Uterus (tissue), 4 donors: ENCODE results near the gene DNAJC22. TPM values are rescaled to one million over a fixed set of nuclear protein-coding genes. Genes with fewer than 3 reads are reported as not detected.

ENCODE experiments used
- DNase-seq, 2 donors: peaks; one replicate each; pipeline ENCODE4 v3.0.0-alpha.2; 2019 to 2020
- H3K27ac ChIP-seq, 2 donors: fragments of 200-600 bp; sonication (generic); 1 replicate in 1 of 2; 2 replicates in 1 of 2; pipeline ENCODE4 v1.5.1; 2016 to 2018
- H3K27me3 ChIP-seq, 2 donors: fragments of 200-600 bp; sonication (generic); one replicate each; pipeline ENCODE4 v1.5.1; 2018 to 2019; ENCODE audit warnings: control low read depth in 1 of 2
- H3K36me3 ChIP-seq, 2 donors: fragments of 200-600 bp; sonication (generic); one replicate each; pipeline ENCODE4 v1.5.1; 2019; ENCODE audit warnings: control low read depth in 1 of 2
- H3K4me1 ChIP-seq, 2 donors: fragments of 200-600 bp; sonication (generic); one replicate each; pipeline ENCODE4 v1.5.1; 2018 to 2019; ENCODE audit warnings: control low read depth in 1 of 2
- H3K4me3 ChIP-seq, 2 donors: fragments of 200-600 bp; sonication (generic); 1 replicate in 1 of 2; 2 replicates in 1 of 2; pipeline ENCODE4 v1.5.1; 2018 to 2019; ENCODE audit warnings: mild to moderate bottlenecking in 1 of 2
- H3K9me3 ChIP-seq, 2 donors: fragments of 200-600 bp; sonication (generic); one replicate each; pipeline ENCODE4 v1.5.1; 2019; ENCODE audit warnings: control low read depth in 1 of 2
- POLR2A ChIP-seq, 2 donors: fragments of 450-650 bp; IDR thresholded peaks; one replicate each; pipeline ENCODE4 v1.6.1; 2016; ENCODE audit warnings: antibody characterized with exemption in 2 of 2, mild to moderate bottlenecking in 1 of 2, moderate library complexity in 1 of 2
- intact Hi-C: fragments of 100-400 bp; cut with DNase I; formaldehyde crosslinking; loops from one replicate; pipeline ENCODE4 v1.15.1; 2023; ENCODE audit warnings: low total_unique reads
- total RNA-seq, 4 donors: library from RNA; depleted of rRNA in 3 of 4; stranded (reverse); fragments of >200 nt in 3 of 4; gene quantifications; one replicate each; pipeline versions ENCODE4 v1.1.0 to v1.2.4, GENCODE V29; 2014 to 2023
- TF ChIP-seq, protein P1 (sequence below), 4 experiments: fragments of 200-600 bp in 2 of 4; fragments of 450-650 bp in 2 of 4; sonication (generic) in 2 of 4; IDR thresholded peaks; one replicate each; pipeline ENCODE4 v1.5.1; 2016 to 2019; ENCODE audit warnings: antibody characterized with exemption in 4 of 4, mild to moderate bottlenecking in 2 of 4, moderate library complexity in 1 of 4
- donor health status: DM: yes; HTN: yes; CAD: no.

The DNAJC22 gene
- total RNA-seq, 4 donors from 2014 or later: 4.5 TPM; not detected in 3

DNA sequence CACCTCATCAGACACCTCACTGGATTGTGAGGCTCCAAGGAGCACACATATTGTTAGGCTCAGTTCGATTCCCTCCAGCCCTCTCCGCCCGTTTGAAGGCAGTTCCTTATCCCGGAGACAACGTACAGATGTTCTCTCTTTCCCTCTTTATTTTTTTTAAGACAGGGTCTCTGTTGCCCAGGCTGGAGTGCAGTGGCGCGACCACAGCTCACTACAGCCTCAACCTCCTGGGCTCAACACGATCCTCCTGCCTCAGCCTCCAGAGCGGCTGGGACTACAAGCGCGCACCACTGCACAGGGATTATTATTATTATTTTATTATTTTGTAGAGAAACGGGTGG is 24.4 kb upstream of the DNAJC22 start:
- TF ChIP-seq POLR2A (IDR thresholded peaks at IDR 0.05): no peak
- TF ChIP-seq, protein P1, sequence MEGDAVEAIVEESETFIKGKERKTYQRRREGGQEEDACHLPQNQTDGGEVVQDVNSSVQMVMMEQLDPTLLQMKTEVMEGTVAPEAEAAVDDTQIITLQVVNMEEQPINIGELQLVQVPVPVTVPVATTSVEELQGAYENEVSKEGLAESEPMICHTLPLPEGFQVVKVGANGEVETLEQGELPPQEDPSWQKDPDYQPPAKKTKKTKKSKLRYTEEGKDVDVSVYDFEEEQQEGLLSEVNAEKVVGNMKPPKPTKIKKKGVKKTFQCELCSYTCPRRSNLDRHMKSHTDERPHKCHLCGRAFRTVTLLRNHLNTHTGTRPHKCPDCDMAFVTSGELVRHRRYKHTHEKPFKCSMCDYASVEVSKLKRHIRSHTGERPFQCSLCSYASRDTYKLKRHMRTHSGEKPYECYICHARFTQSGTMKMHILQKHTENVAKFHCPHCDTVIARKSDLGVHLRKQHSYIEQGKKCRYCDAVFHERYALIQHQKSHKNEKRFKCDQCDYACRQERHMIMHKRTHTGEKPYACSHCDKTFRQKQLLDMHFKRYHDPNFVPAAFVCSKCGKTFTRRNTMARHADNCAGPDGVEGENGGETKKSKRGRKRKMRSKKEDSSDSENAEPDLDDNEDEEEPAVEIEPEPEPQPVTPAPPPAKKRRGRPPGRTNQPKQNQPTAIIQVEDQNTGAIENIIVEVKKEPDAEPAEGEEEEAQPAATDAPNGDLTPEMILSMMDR (IDR thresholded peaks at IDR 0.05): no peak
- Histone ChIP-seq H3K27ac (peak overlapping the region; percentile 42 to 60), H3K36me3 (no peaks in the 10 kb centered on the region), H3K9me3 (no peaks in the 10 kb centered on the region), H3K4me1 (peaks cover 0 to 4% of the 10 kb centered on the region in 2 donors), H3K27me3 (no peaks in the 10 kb centered on the region), H3K4me3 (peak overlapping the region; percentile 46 to 65)
- no peak for DNase-seq
- intact Hi-C loops: no loop called here

GRCh38 chr12:49322708-49323523 is 23.8 kb upstream of the DNAJC22 start, which contains the start of gene TROAP:
Gene TROAP (plus strand): TSS chr12:49323255. CDS start chr12:49323609, 354 bp downstream.
- TF ChIP-seq, protein P1 (IDR thresholded peaks at IDR 0.05): no peak
- peak; percentile 17 to 58 for TF ChIP-seq POLR2A (IDR thresholded peaks at IDR 0.05)
- Histone ChIP-seq H3K27me3 (no peaks in the 10 kb centered on the region), H3K9me3 (no peaks in the 10 kb centered on the region), H3K27ac (peak within 1 kb of the TSS; percentile 42 to 60), H3K4me3 (peak within 1 kb of the TSS; percentile 46 to 65), H3K36me3 (no peaks in the 10 kb centered on the region), H3K4me1 (peaks cover 0 to 4% of the 10 kb centered on the region in 2 donors)
- peak; percentile 96 to 97 for DNase-seq
- intact Hi-C loops: no loop called here

GRCh38 chr12:49323524-49324097 is 23.1 kb upstream of the DNAJC22 start:
- Histone ChIP-seq H3K27me3 (no peaks in the 10 kb centered on the region), H3K4me1 (peaks cover 0 to 4% of the 10 kb centered on the region in 2 donors), H3K36me3 (no peaks in the 10 kb centered on the region), H3K27ac (no peak overlapping the region), H3K9me3 (no peaks in the 10 kb centered on the region), H3K4me3 (peak overlapping the region; percentile 46 to 65)
- TF ChIP-seq, protein P1 (IDR thresholded peaks at IDR 0.05): no peak
- no peak for TF ChIP-seq POLR2A (IDR thresholded peaks at IDR 0.05)
- no peak for DNase-seq
- intact Hi-C loops: no loop called here

- no peaks in the 10 kb centered on the region for H3K9me3 ChIP-seq
- intact Hi-C loops: no loop called here
- H3K4me1 ChIP-seq: peaks cover 0 to 4% of the 10 kb centered on the region in 2 donors
- H3K36me3 ChIP-seq: no peaks in the 10 kb centered on the region
- H3K27me3 ChIP-seq: no peaks in the 10 kb centered on the region
- no peak for TF ChIP-seq POLR2A (IDR thresholded peaks at IDR 0.05)
- TF ChIP-seq, protein P1 (IDR thresholded peaks at IDR 0.05): no peak
- H3K4me3 ChIP-seq: no peak overlapping the region
- DNase-seq: no peak
- H3K27ac ChIP-seq: no peak overlapping the region
Measured at GRCh38 chr12:49325606-49326005, 21.1 kb upstream of the DNAJC22 start.

- H3K27me3 ChIP-seq: no peaks in the 10 kb centered on the region
- no peaks in the 10 kb centered on the region for H3K9me3 ChIP-seq
- H3K4me1 ChIP-seq: peaks cover 0 to 4% of the 10 kb centered on the region in 2 donors
- TF ChIP-seq, protein P1 (IDR thresholded peaks at IDR 0.05): no peak
- TF ChIP-seq POLR2A (IDR thresholded peaks at IDR 0.05): no peak
- no peak overlapping the region for H3K27ac ChIP-seq
- no peak overlapping the region for H3K4me3 ChIP-seq
- no peak for DNase-seq
- H3K36me3 ChIP-seq: no peaks in the 10 kb centered on the region
- intact Hi-C loops: no loop called here
Measured at GRCh38 chr12:49327368-49327767, 19.3 kb upstream of the DNAJC22 start.
